Adrenal gland (tissue), 12 donors: ENCODE data around the gene DPP8. TPM values are rescaled to one million over a fixed set of nuclear protein-coding genes. Genes with fewer than 3 reads are reported as not detected.

Experiments used
- DNase-seq, 7 donors: peaks; one replicate each; pipeline ENCODE4 v3.0.0-alpha.2; 2019 to 2020
- H3K27ac ChIP-seq, 5 donors: fragments of 200-600 bp; sonication (generic) in 4 of 5; 1 replicate in 3 of 5; 2 replicates in 2 of 5; pipeline versions ENCODE4 v1.5.1 to v1.8.0; 2016 to 2020; ENCODE audit warnings: mild to moderate bottlenecking in 1 of 5
- H3K27me3 ChIP-seq: fragments of 200-600 bp; 2 replicates; pipeline ENCODE4 v1.8.0; 2021
- H3K36me3 ChIP-seq, 2 donors: fragments of 200-600 bp; replicated peaks in 1 of 2; 1 replicate in 1 of 2; 2 replicates in 1 of 2; pipeline versions ENCODE4 v1.5.1 to v1.8.0; 2018 to 2022
- H3K4me1 ChIP-seq, 2 donors: fragments of 200-600 bp; replicated peaks in 1 of 2; 1 replicate in 1 of 2; 2 replicates in 1 of 2; pipeline versions ENCODE4 v1.5.1 to v1.8.0; 2018 to 2021
- H3K4me3 ChIP-seq, 4 donors: fragments of 200-600 bp; sonication (generic) in 3 of 4; one replicate each; pipeline ENCODE4 v1.5.1; 2016 to 2018
- H3K9me3 ChIP-seq, 3 donors: fragments of 200-600 bp; sonication (generic) in 1 of 3; replicated peaks in 1 of 3; 1 replicate in 2 of 3; 2 replicates in 1 of 3; pipeline versions ENCODE4 v1.5.1 to v1.8.0; 2016 to 2021
- POLR2A ChIP-seq, 2 donors: fragments of 450-650 bp; IDR thresholded peaks; one replicate each; pipeline ENCODE4 v1.6.1; 2017; ENCODE audit warnings: antibody characterized with exemption in 2 of 2, mild to moderate bottlenecking in 2 of 2, moderate library complexity in 1 of 2
- WGBS, 4 donors: extraction: QIAGEN DNeasy Blood & Tissue Kit in 2 of 4; methylation state at CpG; one replicate each; pipeline versions ENCODE4 v1.1.5 to v1.1.7; 2013 to 2017; 5-methylcytosine and 5-hydroxymethylcytosine counted together
- intact Hi-C, 2 donors: fragments of 100-400 bp; cut with DNase I; formaldehyde crosslinking; loops; one replicate each; pipeline versions ENCODE4 v1.14.1 to v1.15.0; 2022 to 2023
- polyA plus RNA-seq, 3 donors: library from polyadenylated mRNA; stranded (reverse); fragments of 200-250 nt in 2 of 3; fragments of 350-450 nt in 1 of 3; fragmentation: Illumina TruSeq in 1 of 3; extraction: RNeasy Lipid Tissue Mini Kit (QIAGEN cat#74804) in 1 of 3; gene quantifications; one replicate each; pipeline ENCODE4 v1.2.3, GENCODE V29; 2013 to 2014
- total RNA-seq, 9 donors: library from RNA; depleted of rRNA in 4 of 9; stranded (reverse); fragments of >200 nt in 4 of 9; fragments of 120-200 nt in 1 of 9; fragmentation: NEBNext Ultra II Directional in 1 of 9; extraction: Animal tissue kit (Norgen Biotek cat#: 25700) in 1 of 9; gene quantifications; one replicate each; pipeline versions ENCODE4 v1.1.0 to v1.2.4, GENCODE V29; 2013 to 2023
- TF ChIP-seq, protein P1 (sequence below), 6 experiments: fragments of 450-650 bp in 4 of 6; fragments of 200-600 bp in 2 of 6; sonication (generic) in 1 of 6; IDR thresholded peaks; 1 replicate in 5 of 6; 2 replicates in 1 of 6; pipeline versions ENCODE4 v1.5.1 to v1.8.0; 2016 to 2021; ENCODE audit warnings: antibody characterized with exemption in 6 of 6, mild to moderate bottlenecking in 2 of 6, moderate library complexity in 1 of 6
- donor health status: healthy with polysubstance abuse.
- donor health status: Bipolar disorder and iron deficiency.
- donor health status: DM: yes; HTN: yes; CAD: no.
- donor health status: DM: no; HTN: no; CAD: no.
- donor health status: DM: no; HTN: no; CAD: no.
- donor health status: DM: yes; HTN: yes; CAD: no.

The DPP8 gene
- total and polyA plus RNA-seq, 12 donors, result 5.7 to 101 (median 40.4) TPM

DNA sequence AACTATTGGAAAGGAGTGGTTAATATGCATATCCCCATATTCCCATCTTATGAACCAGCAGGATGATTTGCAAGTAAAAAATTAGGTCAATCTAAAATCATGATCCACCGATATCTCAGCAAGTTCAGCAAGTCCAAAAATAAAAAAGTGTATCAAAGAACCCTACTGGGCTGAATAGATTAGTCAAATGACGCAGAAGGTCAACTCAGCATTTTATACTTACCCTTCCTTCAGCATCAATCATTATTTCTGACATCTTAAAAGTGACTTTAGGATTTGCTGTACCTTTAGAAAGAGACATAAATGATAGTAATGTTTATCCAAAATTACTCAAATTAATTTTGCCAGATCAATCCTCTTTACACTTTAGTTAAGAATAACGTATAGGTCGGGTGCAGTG, 32.6 kb downstream of the DPP8 start:
- Histone ChIP-seq H3K27ac (peak overlapping the region in 1 of 5 donors; percentile 25), H3K27me3 (no peaks in the 10 kb centered on the region), H3K4me3 (no peak overlapping the region), H3K36me3 (peaks cover 0 to 70% of the 10 kb centered on the region in 2 donors), H3K4me1 (peaks cover 0 to 4% of the 10 kb centered on the region in 2 donors), H3K9me3 (no peaks in the 10 kb centered on the region)
- no peak for DNase-seq
- WGBS, 4 donors, result 74 to 78% (median 77%) methylated on average over 4 of the region's 4 CpGs
- no peak for TF ChIP-seq POLR2A (IDR thresholded peaks at IDR 0.05)
- TF ChIP-seq, protein P1, sequence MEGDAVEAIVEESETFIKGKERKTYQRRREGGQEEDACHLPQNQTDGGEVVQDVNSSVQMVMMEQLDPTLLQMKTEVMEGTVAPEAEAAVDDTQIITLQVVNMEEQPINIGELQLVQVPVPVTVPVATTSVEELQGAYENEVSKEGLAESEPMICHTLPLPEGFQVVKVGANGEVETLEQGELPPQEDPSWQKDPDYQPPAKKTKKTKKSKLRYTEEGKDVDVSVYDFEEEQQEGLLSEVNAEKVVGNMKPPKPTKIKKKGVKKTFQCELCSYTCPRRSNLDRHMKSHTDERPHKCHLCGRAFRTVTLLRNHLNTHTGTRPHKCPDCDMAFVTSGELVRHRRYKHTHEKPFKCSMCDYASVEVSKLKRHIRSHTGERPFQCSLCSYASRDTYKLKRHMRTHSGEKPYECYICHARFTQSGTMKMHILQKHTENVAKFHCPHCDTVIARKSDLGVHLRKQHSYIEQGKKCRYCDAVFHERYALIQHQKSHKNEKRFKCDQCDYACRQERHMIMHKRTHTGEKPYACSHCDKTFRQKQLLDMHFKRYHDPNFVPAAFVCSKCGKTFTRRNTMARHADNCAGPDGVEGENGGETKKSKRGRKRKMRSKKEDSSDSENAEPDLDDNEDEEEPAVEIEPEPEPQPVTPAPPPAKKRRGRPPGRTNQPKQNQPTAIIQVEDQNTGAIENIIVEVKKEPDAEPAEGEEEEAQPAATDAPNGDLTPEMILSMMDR (IDR thresholded peaks at IDR 0.05), result no peak
- intact Hi-C loops, result no loop called here

DNA sequence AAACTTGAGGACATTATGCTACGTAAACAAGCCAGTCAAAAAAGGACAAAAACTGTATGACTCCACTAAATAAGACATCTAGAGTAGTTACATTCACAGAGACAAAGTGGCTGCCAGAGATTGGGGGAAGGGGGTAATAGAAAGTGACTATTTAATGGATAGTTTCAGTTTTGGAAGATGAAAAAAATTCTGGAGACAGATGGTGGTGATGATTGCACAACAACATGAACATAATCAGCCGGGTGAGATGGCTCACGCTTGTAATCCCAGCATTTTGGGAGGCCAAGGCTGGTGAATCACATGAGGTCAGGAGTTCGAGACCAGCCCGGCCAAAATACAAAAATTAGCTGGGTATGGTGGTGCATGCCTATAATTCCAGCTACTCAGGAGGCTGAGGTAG, 40.6 kb downstream of the DPP8 start:
- H3K27ac ChIP-seq, result no peak overlapping the region
- intact Hi-C loops, result no loop called here
- no peaks in the 10 kb centered on the region for H3K9me3 ChIP-seq
- no peaks in the 10 kb centered on the region for H3K27me3 ChIP-seq
- H3K36me3 ChIP-seq, result peaks cover 0 to 72% of the 10 kb centered on the region in 2 donors
- peak in 4 of 7 donors; percentile 16 to 58 (median 44) for DNase-seq
- H3K4me1 ChIP-seq, result peaks cover 0 to 4% of the 10 kb centered on the region in 2 donors
- 44 to 81% (median 67%) methylated on average over 5 of the region's 5 CpGs for WGBS, 4 donors
- TF ChIP-seq, protein P1 (IDR thresholded peaks at IDR 0.05), result no peak
- TF ChIP-seq POLR2A (IDR thresholded peaks at IDR 0.05), result no peak
- no peak overlapping the region for H3K4me3 ChIP-seq

- TF ChIP-seq, protein P1 (IDR thresholded peaks at IDR 0.05), result no peak
- no peak for TF ChIP-seq POLR2A (IDR thresholded peaks at IDR 0.05)
- WGBS, 4 donors, result 82 to 88% (median 86%) methylated on average over 3 of the region's 3 CpGs
- no peak overlapping the region for H3K4me3 ChIP-seq
- intact Hi-C loops, result no loop called here
- DNase-seq, result no peak
- no peak overlapping the region for H3K27ac ChIP-seq
- H3K4me1 ChIP-seq, result no peaks in the 10 kb centered on the region
- H3K9me3 ChIP-seq, result no peaks in the 10 kb centered on the region
- H3K36me3 ChIP-seq, result peaks cover 0 to 73% of the 10 kb centered on the region in 2 donors
- no peaks in the 10 kb centered on the region for H3K27me3 ChIP-seq
Observed at GRCh38 chr15:65470866-65471265, 46.6 kb downstream of the DPP8 start.

GRCh38 chr15:65468229-65468909, 49.1 kb downstream of the DPP8 start:
- no peaks in the 10 kb centered on the region for H3K4me1 ChIP-seq
- TF ChIP-seq, protein P1 (IDR thresholded peaks at IDR 0.05), result no peak
- no peak for TF ChIP-seq POLR2A (IDR thresholded peaks at IDR 0.05)
- 86 to 97% (median 94%) methylated on average over 5 of the region's 5 CpGs for WGBS, 4 donors
- H3K4me3 ChIP-seq, result no peak overlapping the region
- H3K27ac ChIP-seq, result no peak overlapping the region
- no peaks in the 10 kb centered on the region for H3K9me3 ChIP-seq
- H3K27me3 ChIP-seq, result no peaks in the 10 kb centered on the region
- intact Hi-C loops, result no loop called here
- peaks cover 0 to 75% of the 10 kb centered on the region in 2 donors for H3K36me3 ChIP-seq
- DNase-seq, result no peak
